Spleen (tissue), 11 donors: Measurements from ENCODE around the gene CLASP1. TPM values are rescaled to one million over a fixed set of nuclear protein-coding genes. Genes with fewer than 3 reads are reported as not detected.
A peak's percentile ranks its signal among the peaks of the same experiment; 100 is the strongest.

Experiments used
- DNase-seq: peaks from one replicate; pipeline ENCODE4 v3.0.0-alpha.2; 2020
- H3K27ac ChIP-seq, 8 donors: fragments of 200-600 bp; sonication (generic) in 7 of 8; 1 replicate in 4 of 8; 2 replicates in 4 of 8; pipeline versions ENCODE4 v1.5.0 to v1.8.0; 2016 to 2021; ENCODE audit warnings: inconsistent platforms in 4 of 8, mild to moderate bottlenecking in 4 of 8, moderate library complexity in 1 of 8
- H3K27me3 ChIP-seq, 7 donors: fragments of 200-600 bp; sonication (generic) in 6 of 7; replicated peaks in 1 of 7; 1 replicate in 4 of 7; 2 replicates in 3 of 7; pipeline versions ENCODE4 v1.5.0 to v1.8.0; 2016 to 2021; ENCODE audit warnings: inconsistent platforms in 3 of 7, mild to moderate bottlenecking in 1 of 7
- H3K36me3 ChIP-seq, 6 donors: fragments of 200-600 bp; sonication (generic) in 5 of 6; 1 replicate in 4 of 6; 2 replicates in 2 of 6; pipeline versions ENCODE4 v1.5.0 to v1.8.0; 2016 to 2021; ENCODE audit warnings: inconsistent platforms in 2 of 6
- H3K4me1 ChIP-seq, 6 donors: fragments of 200-600 bp; sonication (generic) in 5 of 6; 1 replicate in 3 of 6; 2 replicates in 3 of 6; pipeline versions ENCODE4 v1.5.0 to v1.8.0; 2016 to 2021; ENCODE audit warnings: inconsistent platforms in 3 of 6
- H3K4me3 ChIP-seq, 8 donors: fragments of 200-600 bp; sonication (generic) in 7 of 8; 1 replicate in 4 of 8; 2 replicates in 4 of 8; pipeline versions ENCODE4 v1.5.0 to v1.8.0; 2016 to 2021; ENCODE audit warnings: inconsistent platforms in 4 of 8, mild to moderate bottlenecking in 4 of 8, moderate library complexity in 2 of 8
- H3K9me3 ChIP-seq, 8 donors: fragments of 200-600 bp; sonication (generic) in 7 of 8; 1 replicate in 4 of 8; 2 replicates in 4 of 8; pipeline versions ENCODE4 v1.5.0 to v1.8.0; 2016 to 2021; ENCODE audit warnings: inconsistent platforms in 4 of 8
- POLR2A ChIP-seq, 3 donors: fragments of 450-650 bp; IDR thresholded peaks; one replicate each; pipeline ENCODE4 v1.5.1; 2017; ENCODE audit warnings: antibody characterized with exemption in 3 of 3, mild to moderate bottlenecking in 1 of 3
- POLR2AphosphoS5 ChIP-seq, 3 donors: sonication (generic); formaldehyde crosslinking; IDR thresholded peaks; one replicate each; pipeline ENCODE4 v1.5.1; 2017; ENCODE audit warnings: antibody characterized with exemption in 3 of 3
- WGBS, 5 donors: extraction: QIAGEN DNeasy Blood & Tissue Kit in 3 of 5; methylation state at CpG; one replicate each; pipeline versions ENCODE4 v1.1.5 to v1.1.7; 2013 to 2018; 5-methylcytosine and 5-hydroxymethylcytosine counted together
- intact Hi-C: fragments of 100-400 bp; cut with DNase I; formaldehyde crosslinking; loops from one replicate; pipeline ENCODE4 v1.15.0; 2023; ENCODE audit warnings: low total_unique reads
- polyA plus RNA-seq, 3 donors: library from polyadenylated mRNA; stranded (reverse); fragments of 200-250 nt; gene quantifications; one replicate each; pipeline ENCODE4 v1.2.1, GENCODE V29; 2013
- total RNA-seq, 7 donors: library from RNA; depleted of rRNA in 3 of 7; stranded (reverse); fragments of >200 nt in 3 of 7; fragmentation: NEBNext Ultra II Directional in 4 of 7; extraction: Animal tissue kit (Norgen Biotek cat#: 25700) in 4 of 7; gene quantifications; one replicate each; pipeline versions ENCODE4 v1.1.0 to v1.2.1, GENCODE V29; 2016 to 2021
- TF ChIP-seq, protein P1 (sequence below), 11 experiments: fragments of 200-600 bp in 7 of 11; fragments of 450-650 bp in 4 of 11; sonication (generic) in 4 of 11; IDR thresholded peaks in 8 of 11; conservative IDR thresholded peaks in 3 of 11; 1 replicate in 7 of 11; 2 replicates in 4 of 11; pipeline versions ENCODE4 v1.4.0 to v1.8.0; 2016 to 2021; ENCODE audit warnings: antibody characterized with exemption in 11 of 11, inconsistent platforms in 4 of 11, mild to moderate bottlenecking in 1 of 11
- donor health status: healthy with polysubstance abuse.
- donor health status: DM: no; HTN: no; CAD: no; lungs with moderate emphysema.
- donor health status: DM: no; HTN: no; CAD: no.
- donor health status: Bipolar disorder and iron deficiency.
- donor health status: healthy.
- donor health status: DM: no; HTN: no; CAD: no.
- donor health status: DM: yes; HTN: yes; CAD: no.

Gene CLASP1
- total and polyA plus RNA-seq, 10 donors = 4.0 to 103 (median 71.7) TPM

- Histone ChIP-seq H3K4me1 (no peaks in the 10 kb centered on the region), H3K27me3 (no peaks in the 10 kb centered on the region), H3K27ac (no peak overlapping the region), H3K36me3 (peaks cover 0 to 100% (median 97%) of the 10 kb centered on the region in 6 donors), H3K4me3 (no peak overlapping the region), H3K9me3 (no peaks in the 10 kb centered on the region)
- peak in 1 of 3 donors; percentile 31 for TF ChIP-seq POLR2AphosphoS5 (IDR thresholded peaks at IDR 0.05)
- TF ChIP-seq, protein P1, sequence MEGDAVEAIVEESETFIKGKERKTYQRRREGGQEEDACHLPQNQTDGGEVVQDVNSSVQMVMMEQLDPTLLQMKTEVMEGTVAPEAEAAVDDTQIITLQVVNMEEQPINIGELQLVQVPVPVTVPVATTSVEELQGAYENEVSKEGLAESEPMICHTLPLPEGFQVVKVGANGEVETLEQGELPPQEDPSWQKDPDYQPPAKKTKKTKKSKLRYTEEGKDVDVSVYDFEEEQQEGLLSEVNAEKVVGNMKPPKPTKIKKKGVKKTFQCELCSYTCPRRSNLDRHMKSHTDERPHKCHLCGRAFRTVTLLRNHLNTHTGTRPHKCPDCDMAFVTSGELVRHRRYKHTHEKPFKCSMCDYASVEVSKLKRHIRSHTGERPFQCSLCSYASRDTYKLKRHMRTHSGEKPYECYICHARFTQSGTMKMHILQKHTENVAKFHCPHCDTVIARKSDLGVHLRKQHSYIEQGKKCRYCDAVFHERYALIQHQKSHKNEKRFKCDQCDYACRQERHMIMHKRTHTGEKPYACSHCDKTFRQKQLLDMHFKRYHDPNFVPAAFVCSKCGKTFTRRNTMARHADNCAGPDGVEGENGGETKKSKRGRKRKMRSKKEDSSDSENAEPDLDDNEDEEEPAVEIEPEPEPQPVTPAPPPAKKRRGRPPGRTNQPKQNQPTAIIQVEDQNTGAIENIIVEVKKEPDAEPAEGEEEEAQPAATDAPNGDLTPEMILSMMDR (IDR thresholded peaks at IDR 0.05 in 8 of 11, conservative IDR thresholded peaks at IDR 0.05 in 3 of 11) = no peak
- no peak for DNase-seq
- intact Hi-C loops = no loop called here
- WGBS, 5 donors = 94 to 97% (median 95%) methylated on average over 14 to 15 of the region's 15 CpGs
Observed at GRCh38 chr2:121348128-121348740, 301.0 kb downstream of the CLASP1 start.

- no peak for DNase-seq
- no peak overlapping the region for H3K27ac ChIP-seq
- no peaks in the 10 kb centered on the region for H3K9me3 ChIP-seq
- TF ChIP-seq POLR2A (IDR thresholded peaks at IDR 0.05) (no peak), POLR2AphosphoS5 (IDR thresholded peaks at IDR 0.05) (no peak)
- TF ChIP-seq, protein P1 (IDR thresholded peaks at IDR 0.05 in 8 of 11, conservative IDR thresholded peaks at IDR 0.05 in 3 of 11) = no peak
- no peaks in the 10 kb centered on the region for H3K27me3 ChIP-seq
- intact Hi-C loops = no loop called here
- H3K4me3 ChIP-seq = no peak overlapping the region
- peaks cover 0 to 100% (median 97%) of the 10 kb centered on the region in 6 donors for H3K36me3 ChIP-seq
- no peaks in the 10 kb centered on the region for H3K4me1 ChIP-seq
- 93 to 98% (median 95%) methylated on average over 8 of the region's 8 CpGs for WGBS, 5 donors
Observed at GRCh38 chr2:121346859-121347258, 302.4 kb downstream of the CLASP1 start.

DNA sequence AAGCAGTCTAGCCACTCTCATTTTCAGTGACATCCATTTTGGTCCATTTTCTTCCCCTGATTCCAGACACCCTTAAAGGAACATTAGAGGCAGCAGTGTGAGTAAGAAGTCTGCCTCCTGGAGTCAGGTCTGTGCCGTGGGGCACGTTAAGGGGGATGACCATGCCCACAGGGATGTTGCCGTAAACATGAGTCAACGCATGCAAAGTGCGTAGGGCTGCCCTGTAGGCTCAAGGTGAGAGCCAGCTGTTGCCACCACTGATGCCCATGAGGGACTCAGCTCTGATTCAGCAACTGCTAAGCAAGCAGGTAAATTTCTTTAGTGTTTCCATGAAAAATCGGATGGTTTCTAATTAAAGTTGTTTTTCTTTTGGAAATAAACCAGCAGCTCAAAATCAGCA, 302.9 kb downstream of the CLASP1 start:
- H3K27me3 ChIP-seq = no peaks in the 10 kb centered on the region
- H3K4me1 ChIP-seq = no peaks in the 10 kb centered on the region
- H3K36me3 ChIP-seq = peaks cover 0 to 100% (median 92%) of the 10 kb centered on the region in 6 donors
- no peak overlapping the region for H3K27ac ChIP-seq
- TF ChIP-seq, protein P1 (IDR thresholded peaks at IDR 0.05 in 8 of 11, conservative IDR thresholded peaks at IDR 0.05 in 3 of 11) = no peak
- TF ChIP-seq POLR2AphosphoS5 (IDR thresholded peaks at IDR 0.05) (no peak), POLR2A (IDR thresholded peaks at IDR 0.05) (no peak)
- no peak overlapping the region for H3K4me3 ChIP-seq
- DNase-seq = no peak
- WGBS, 5 donors = 91 to 96% (median 94%) methylated on average over 6 of the region's 6 CpGs
- intact Hi-C loops = no loop called here
- no peaks in the 10 kb centered on the region for H3K9me3 ChIP-seq

DNA sequence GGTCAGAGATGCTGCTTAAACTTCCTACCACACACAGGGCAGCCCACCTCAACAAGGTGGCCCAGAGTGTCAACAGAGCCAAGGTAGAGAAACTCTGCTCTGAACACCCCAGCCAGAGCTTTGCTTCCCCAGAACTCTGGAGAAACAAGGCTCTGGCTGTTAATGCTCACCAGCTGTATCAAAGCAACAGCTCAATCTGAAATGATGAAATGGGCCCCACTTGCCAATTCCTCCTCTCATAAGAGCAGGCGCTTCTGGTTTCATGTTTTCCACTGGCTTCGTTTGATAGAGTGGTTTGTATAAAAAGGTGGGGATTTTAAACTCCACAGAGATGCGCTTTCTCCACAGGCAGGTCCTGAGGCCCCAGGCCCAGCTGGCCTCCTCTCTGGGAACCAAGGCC, 303.4 kb downstream of the CLASP1 start:
- intact Hi-C loops = no loop called here
- TF ChIP-seq POLR2A (IDR thresholded peaks at IDR 0.05) = no peak
- TF ChIP-seq POLR2AphosphoS5 (IDR thresholded peaks at IDR 0.05) = no peak
- TF ChIP-seq, protein P1 (IDR thresholded peaks at IDR 0.05 in 8 of 11, conservative IDR thresholded peaks at IDR 0.05 in 3 of 11) = no peak
- H3K27me3 ChIP-seq = no peaks in the 10 kb centered on the region
- H3K4me1 ChIP-seq = no peaks in the 10 kb centered on the region
- H3K27ac ChIP-seq = no peak overlapping the region
- no peak for DNase-seq
- H3K36me3 ChIP-seq = peaks cover 0 to 100% (median 91%) of the 10 kb centered on the region in 6 donors
- WGBS, 5 donors = 90 to 97% (median 96%) methylated on average over 3 of the region's 3 CpGs
- H3K9me3 ChIP-seq = no peaks in the 10 kb centered on the region
- H3K4me3 ChIP-seq = no peak overlapping the region
